GM19324 (cell line): Measurements from ENCODE around the gene RB1.
"Not testable (repeated sequence)": the region's sequence is repeated elsewhere in the genome, so short reads cannot be mapped to it uniquely, and the experiment has no call there.

Source experiments
- ATAC-seq: cut with Tn5 transposase; IDR thresholded peaks from one replicate; pipeline ENCODE4 v1.9.1; 2021; ENCODE audit warnings: mild to moderate bottlenecking, moderate library complexity; ENCODE audit not compliant: unreplicated experiment, low FRiP score

The RB1 gene

GRCh38 chr13:48296528-48296927 lies 7.0 kb upstream of the RB1 start:
- peak; percentile 47 for ATAC-seq

GRCh38 chr13:48297131-48297786 lies 6.3 kb upstream of the RB1 start:
- no peak for ATAC-seq

GRCh38 chr13:48299591-48299990 lies 4.0 kb upstream of the RB1 start:
- no peak for ATAC-seq

GRCh38 chr13:48302871-48303358 lies 636 bp upstream of the RB1 start:
- ATAC-seq, result no peak

GRCh38 chr13:48304143-48304876 lies 759 bp downstream of the RB1 start:
- ATAC-seq, result peak; percentile 57

GRCh38 chr13:48311223-48311622 lies 7.7 kb downstream of the RB1 start:
- no peak for ATAC-seq

- no peak for ATAC-seq
Measured at GRCh38 chr13:48315969-48316650, 12.6 kb downstream of the RB1 start.

GRCh38 chr13:48316826-48317510 lies 13.4 kb downstream of the RB1 start:
- no peak for ATAC-seq

GRCh38 chr13:48317511-48318376 lies 14.2 kb downstream of the RB1 start:
- ATAC-seq, result no peak

GRCh38 chr13:48318377-48318811 lies 14.8 kb downstream of the RB1 start:
- no peak for ATAC-seq

GRCh38 chr13:48318821-48319511 lies 15.4 kb downstream of the RB1 start:
- ATAC-seq, result no peak

GRCh38 chr13:48319531-48320398 lies 16.2 kb downstream of the RB1 start:
- no peak for ATAC-seq

GRCh38 chr13:48320399-48320790 lies 16.8 kb downstream of the RB1 start:
- no peak for ATAC-seq

GRCh38 chr13:48320891-48321510 lies 17.4 kb downstream of the RB1 start:
- no peak for ATAC-seq

- ATAC-seq, result no peak
Measured at GRCh38 chr13:48322294-48322693, 18.7 kb downstream of the RB1 start.

GRCh38 chr13:48333976-48334375 lies 30.4 kb downstream of the RB1 start:
- ATAC-seq, result no peak

- ATAC-seq, result no peak
Measured at GRCh38 chr13:48334534-48335127, 31.1 kb downstream of the RB1 start.

GRCh38 chr13:48339198-48339597 lies 35.6 kb downstream of the RB1 start:
- ATAC-seq, result not testable (repeated sequence)
